SK-N-SH treated with all-trans-retinoic acid at 6 μM for 48 hours (cell line): ENCODE measurements around the gene FFAR2.

Source experiments
- ATAC-seq: fragments of 200-7000 bp; cut with Tn5 transposase; 3 replicates; pipeline ENCODE4 v1.9.1; 2020; ENCODE audit warnings: mild to moderate bottlenecking, moderate library complexity
- ARNTL ChIP-seq: fragments of 450-650 bp; formaldehyde crosslinking; IDR thresholded peaks from 2 replicates; pipeline ENCODE4 v1.5.0; 2020; ENCODE audit warnings: low read depth, mild to moderate bottlenecking, moderate library complexity, borderline replicate concordance
- BACH2 ChIP-seq: fragments of 250-450 bp; sonication (Bioruptor Pico); IDR thresholded peaks from 2 replicates; pipeline ENCODE4 v1.9.0; 2021; ENCODE audit warnings: mild to moderate bottlenecking, borderline replicate concordance
- CSDC2 ChIP-seq: fragments of 250-450 bp; sonication (Bioruptor Pico); IDR thresholded peaks from 2 replicates; pipeline ENCODE4 v1.5.0; 2020; ENCODE audit warnings: mild to moderate bottlenecking, moderate library complexity
- ESRRG ChIP-seq: fragments of 250-450 bp; sonication (Bioruptor Pico); IDR thresholded peaks from 2 replicates; pipeline ENCODE4 v1.6.1; 2021; ENCODE audit warnings: mild to moderate bottlenecking
- ISL1 ChIP-seq: fragments of 250-450 bp; sonication (Bioruptor Pico); IDR thresholded peaks from 2 replicates; pipeline ENCODE4 v2.1.2; 2022; ENCODE audit warnings: mild to moderate bottlenecking, moderate library complexity
- OSR1 ChIP-seq: fragments of 250-450 bp; sonication (Bioruptor Pico); IDR thresholded peaks from 2 replicates; pipeline ENCODE4 v1.8.0; 2022; ENCODE audit warnings: moderate library complexity, mild to moderate bottlenecking, inconsistent platforms
- RARB ChIP-seq: fragments of 250-450 bp; sonication (Bioruptor Pico); IDR thresholded peaks from 2 replicates; pipeline ENCODE4 v1.8.0; 2021; ENCODE audit warnings: mild to moderate bottlenecking, moderate library complexity
- SNAI2 ChIP-seq: fragments of 250-450 bp; sonication (Bioruptor Pico); IDR thresholded peaks from 2 replicates; pipeline ENCODE4 v1.5.0; 2020; ENCODE audit warnings: mild to moderate bottlenecking, moderate library complexity
- TCF4 ChIP-seq: fragments of 250-450 bp; sonication (Bioruptor Pico); IDR thresholded peaks from 2 replicates; pipeline ENCODE4 v1.8.0; 2021; ENCODE audit warnings: mild to moderate bottlenecking, moderate library complexity, borderline replicate concordance
- TOX ChIP-seq: fragments of 250-450 bp; sonication (Bioruptor Pico); IDR thresholded peaks from 2 replicates; pipeline ENCODE4 v1.8.0; 2021; ENCODE audit warnings: mild to moderate bottlenecking, moderate library complexity, borderline replicate concordance
- ZC3H10 ChIP-seq: fragments of 250-450 bp; sonication (Bioruptor Pico); IDR thresholded peaks from 2 replicates; pipeline ENCODE4 v1.5.1; 2021; ENCODE audit warnings: mild to moderate bottlenecking, moderate library complexity
- ZFP3 ChIP-seq: fragments of 250-450 bp; sonication (Bioruptor Pico); IDR thresholded peaks from 2 replicates; pipeline ENCODE4 v1.5.0; 2020; ENCODE audit warnings: mild to moderate bottlenecking, moderate library complexity
- ZFP30 ChIP-seq: fragments of 450-650 bp; formaldehyde crosslinking; IDR thresholded peaks from 2 replicates; pipeline ENCODE4 v1.5.0; 2022; ENCODE audit warnings: mild to moderate bottlenecking, moderate library complexity
- TF ChIP-seq, protein P1 (sequence below): fragments of 250-450 bp; sonication (Bioruptor Pico); IDR thresholded peaks from 2 replicates; pipeline ENCODE4 v1.8.0; 2020; ENCODE audit warnings: mild to moderate bottlenecking, moderate library complexity, borderline replicate concordance
- TF ChIP-seq, protein P2 (sequence below): fragments of 250-450 bp; sonication (Bioruptor Pico); IDR thresholded peaks from 2 replicates; pipeline ENCODE4 v1.5.1; 2021; ENCODE audit warnings: mild to moderate bottlenecking, moderate library complexity
- TF ChIP-seq, protein P3 (sequence below): fragments of 250-450 bp; sonication (Bioruptor Pico); IDR thresholded peaks from 2 replicates; pipeline ENCODE4 v1.5.1; 2020; ENCODE audit warnings: low read depth, mild to moderate bottlenecking, moderate library complexity
- TF ChIP-seq, protein P4 (sequence below): fragments of 250-450 bp; sonication (Bioruptor Pico); IDR thresholded peaks from 2 replicates; pipeline ENCODE4 v1.8.0; 2021; ENCODE audit warnings: low read depth, mild to moderate bottlenecking, moderate library complexity, borderline replicate concordance

The FFAR2 gene

DNA sequence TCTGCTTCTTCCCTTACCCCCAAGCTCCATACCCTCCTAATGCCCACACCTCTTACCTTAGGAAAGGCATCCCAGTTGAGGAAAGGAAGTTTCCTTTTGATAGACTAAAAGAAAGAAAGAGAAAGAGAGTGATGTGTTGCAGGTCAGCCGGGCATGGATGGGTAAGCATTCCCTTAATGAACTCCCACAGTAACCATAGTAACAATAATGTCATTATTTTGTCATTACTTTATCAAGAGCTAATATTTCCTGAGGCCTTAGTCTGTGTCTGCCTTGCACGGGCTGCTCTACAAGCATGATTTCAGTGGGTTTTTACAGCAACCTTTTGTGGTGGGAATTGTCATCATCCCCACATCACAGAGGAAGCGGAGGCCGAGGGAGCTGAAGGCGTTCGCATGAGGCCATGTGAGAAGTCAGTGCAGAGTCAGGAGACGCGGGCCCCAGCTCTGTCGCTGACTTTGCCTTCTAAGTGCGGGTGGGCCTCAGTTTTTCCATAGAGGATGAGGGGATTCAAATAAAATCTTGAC is 39.7 kb downstream of the FFAR2 start (continued):
- TF ChIP-seq, protein P1, sequence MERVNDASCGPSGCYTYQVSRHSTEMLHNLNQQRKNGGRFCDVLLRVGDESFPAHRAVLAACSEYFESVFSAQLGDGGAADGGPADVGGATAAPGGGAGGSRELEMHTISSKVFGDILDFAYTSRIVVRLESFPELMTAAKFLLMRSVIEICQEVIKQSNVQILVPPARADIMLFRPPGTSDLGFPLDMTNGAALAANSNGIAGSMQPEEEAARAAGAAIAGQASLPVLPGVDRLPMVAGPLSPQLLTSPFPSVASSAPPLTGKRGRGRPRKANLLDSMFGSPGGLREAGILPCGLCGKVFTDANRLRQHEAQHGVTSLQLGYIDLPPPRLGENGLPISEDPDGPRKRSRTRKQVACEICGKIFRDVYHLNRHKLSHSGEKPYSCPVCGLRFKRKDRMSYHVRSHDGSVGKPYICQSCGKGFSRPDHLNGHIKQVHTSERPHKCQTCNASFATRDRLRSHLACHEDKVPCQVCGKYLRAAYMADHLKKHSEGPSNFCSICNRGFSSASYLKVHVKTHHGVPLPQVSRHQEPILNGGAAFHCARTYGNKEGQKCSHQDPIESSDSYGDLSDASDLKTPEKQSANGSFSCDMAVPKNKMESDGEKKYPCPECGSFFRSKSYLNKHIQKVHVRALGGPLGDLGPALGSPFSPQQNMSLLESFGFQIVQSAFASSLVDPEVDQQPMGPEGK (CRISPR knock-in tag): no peak
- TF ChIP-seq SNAI2 (CRISPR knock-in tag): no peak
- TF ChIP-seq, protein P2, sequence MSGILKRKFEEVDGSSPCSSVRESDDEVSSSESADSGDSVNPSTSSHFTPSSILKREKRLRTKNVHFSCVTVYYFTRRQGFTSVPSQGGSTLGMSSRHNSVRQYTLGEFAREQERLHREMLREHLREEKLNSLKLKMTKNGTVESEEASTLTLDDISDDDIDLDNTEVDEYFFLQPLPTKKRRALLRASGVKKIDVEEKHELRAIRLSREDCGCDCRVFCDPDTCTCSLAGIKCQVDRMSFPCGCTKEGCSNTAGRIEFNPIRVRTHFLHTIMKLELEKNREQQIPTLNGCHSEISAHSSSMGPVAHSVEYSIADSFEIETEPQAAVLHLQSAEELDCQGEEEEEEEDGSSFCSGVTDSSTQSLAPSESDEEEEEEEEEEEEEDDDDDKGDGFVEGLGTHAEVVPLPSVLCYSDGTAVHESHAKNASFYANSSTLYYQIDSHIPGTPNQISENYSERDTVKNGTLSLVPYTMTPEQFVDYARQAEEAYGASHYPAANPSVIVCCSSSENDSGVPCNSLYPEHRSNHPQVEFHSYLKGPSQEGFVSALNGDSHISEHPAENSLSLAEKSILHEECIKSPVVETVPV (CRISPR knock-in tag): no peak
- no peak for TF ChIP-seq CSDC2 (CRISPR knock-in tag)
- no peak for TF ChIP-seq TCF4 (CRISPR knock-in tag)

DNA sequence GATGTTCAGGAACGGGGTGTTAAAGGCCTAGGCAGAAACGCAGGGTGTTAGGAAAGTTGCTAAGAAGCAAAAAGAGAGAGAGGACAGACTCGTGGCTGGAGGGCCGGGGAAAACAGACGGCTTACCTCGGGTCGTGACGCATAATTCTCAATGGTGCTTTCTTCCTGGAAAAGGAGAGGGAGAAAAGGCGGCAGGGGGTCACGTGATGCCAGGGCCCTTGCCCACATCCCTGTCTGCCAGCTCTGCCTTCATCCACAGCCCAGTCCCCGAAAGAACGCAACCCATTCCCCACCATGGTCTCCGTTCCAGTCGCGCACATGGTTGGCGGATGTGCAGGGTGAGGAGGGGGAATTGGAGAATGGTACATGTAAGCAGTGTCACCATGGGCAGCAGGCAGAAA is 40.6 kb downstream of the FFAR2 start:
- TF ChIP-seq, protein P3, sequence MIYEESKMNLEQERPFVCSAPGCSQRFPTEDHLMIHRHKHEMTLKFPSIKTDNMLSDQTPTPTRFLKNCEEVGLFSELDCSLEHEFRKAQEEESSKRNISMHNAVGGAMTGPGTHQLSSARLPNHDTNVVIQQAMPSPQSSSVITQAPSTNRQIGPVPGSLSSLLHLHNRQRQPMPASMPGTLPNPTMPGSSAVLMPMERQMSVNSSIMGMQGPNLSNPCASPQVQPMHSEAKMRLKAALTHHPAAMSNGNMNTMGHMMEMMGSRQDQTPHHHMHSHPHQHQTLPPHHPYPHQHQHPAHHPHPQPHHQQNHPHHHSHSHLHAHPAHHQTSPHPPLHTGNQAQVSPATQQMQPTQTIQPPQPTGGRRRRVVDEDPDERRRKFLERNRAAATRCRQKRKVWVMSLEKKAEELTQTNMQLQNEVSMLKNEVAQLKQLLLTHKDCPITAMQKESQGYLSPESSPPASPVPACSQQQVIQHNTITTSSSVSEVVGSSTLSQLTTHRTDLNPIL (CRISPR knock-in tag): no peak
- TF ChIP-seq TOX: no peak
- TF ChIP-seq OSR1 (CRISPR knock-in tag): no peak
- TF ChIP-seq ARNTL (CRISPR knock-in tag): no peak
- TF ChIP-seq TCF4 (CRISPR knock-in tag): no peak
- no peak for TF ChIP-seq ZFP3 (CRISPR knock-in tag)
- no peak for TF ChIP-seq CSDC2 (CRISPR knock-in tag)
- no peak for TF ChIP-seq SNAI2 (CRISPR knock-in tag)
- TF ChIP-seq, all 23 proteins: peak for 0
- ATAC-seq: no peak

DNA sequence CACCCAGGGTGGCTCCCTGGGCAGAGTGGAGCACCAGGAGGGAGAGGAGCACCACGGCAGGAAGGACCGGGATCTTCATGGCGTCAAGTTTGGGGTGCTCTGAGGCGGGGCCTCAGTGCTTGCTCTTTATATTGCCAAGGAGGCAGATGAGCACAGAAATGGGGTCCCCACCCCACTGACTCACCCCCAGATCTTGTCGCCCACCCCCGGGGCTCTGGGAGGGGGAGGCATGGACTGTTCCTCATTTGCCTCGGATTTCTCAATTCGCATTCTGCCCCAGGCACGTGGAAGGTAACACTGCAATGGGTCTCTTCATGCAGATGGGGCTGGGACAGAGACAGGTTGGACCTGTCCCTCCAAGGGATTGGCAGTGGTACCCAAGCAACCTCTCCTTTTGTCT is 42.3 kb downstream of the FFAR2 start, which contains the start of gene KRTDAP:
KRTDAP (minus strand) TSS at position 101 of the 400 bp plus-strand sequence; CDS start at position 79, 22 bp downstream.
- ATAC-seq: no peak

DNA sequence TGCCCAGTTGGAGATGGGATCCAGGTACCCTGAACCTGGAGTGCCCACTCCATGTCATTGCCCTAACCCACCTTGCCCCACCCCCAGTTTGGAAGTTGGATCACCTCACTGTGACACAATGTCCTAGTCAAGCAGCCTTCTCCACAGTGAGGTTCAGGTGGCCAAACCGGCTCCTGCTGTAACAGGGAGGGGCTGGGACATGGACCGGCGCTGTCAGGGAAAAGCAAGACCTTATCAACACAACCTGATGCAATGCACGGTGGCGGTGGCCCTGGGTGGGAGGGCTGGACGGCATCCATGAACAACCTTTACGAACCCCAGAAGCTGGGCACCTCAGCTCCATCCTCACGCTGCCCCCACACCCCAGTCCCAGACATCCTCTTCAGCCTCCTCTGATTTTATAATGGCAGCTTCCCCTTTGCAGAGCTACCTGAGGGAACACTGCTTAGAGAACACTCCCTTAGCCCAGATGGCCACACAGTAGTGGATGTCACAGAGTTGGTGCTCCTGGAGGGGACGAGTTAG is 43.8 kb downstream of the FFAR2 start:
- TF ChIP-seq, protein P4, sequence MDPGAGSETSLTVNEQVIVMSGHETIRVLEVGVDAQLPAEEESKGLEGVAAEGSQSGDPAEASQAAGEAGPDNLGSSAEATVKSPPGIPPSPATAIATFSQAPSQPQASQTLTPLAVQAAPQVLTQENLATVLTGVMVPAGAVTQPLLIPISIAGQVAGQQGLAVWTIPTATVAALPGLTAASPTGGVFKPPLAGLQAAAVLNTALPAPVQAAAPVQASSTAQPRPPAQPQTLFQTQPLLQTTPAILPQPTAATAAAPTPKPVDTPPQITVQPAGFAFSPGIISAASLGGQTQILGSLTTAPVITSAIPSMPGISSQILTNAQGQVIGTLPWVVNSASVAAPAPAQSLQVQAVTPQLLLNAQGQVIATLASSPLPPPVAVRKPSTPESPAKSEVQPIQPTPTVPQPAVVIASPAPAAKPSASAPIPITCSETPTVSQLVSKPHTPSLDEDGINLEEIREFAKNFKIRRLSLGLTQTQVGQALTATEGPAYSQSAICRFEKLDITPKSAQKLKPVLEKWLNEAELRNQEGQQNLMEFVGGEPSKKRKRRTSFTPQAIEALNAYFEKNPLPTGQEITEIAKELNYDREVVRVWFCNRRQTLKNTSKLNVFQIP (CRISPR knock-in tag): no peak
- TF ChIP-seq ZC3H10 (CRISPR knock-in tag): no peak
- TF ChIP-seq ISL1 (CRISPR knock-in tag): no peak
- no peak for TF ChIP-seq TOX
- TF ChIP-seq ARNTL (CRISPR knock-in tag): no peak
- TF ChIP-seq, protein P2 (CRISPR knock-in tag): no peak
- TF ChIP-seq SNAI2 (CRISPR knock-in tag): no peak
- no peak for TF ChIP-seq BACH2 (CRISPR knock-in tag)
- no peak for TF ChIP-seq ZFP30 (CRISPR knock-in tag)
- TF ChIP-seq RARB: no peak
- TF ChIP-seq ESRRG: no peak
- TF ChIP-seq ZFP3 (CRISPR knock-in tag): no peak
- TF ChIP-seq, all 23 proteins: peak for 0

More for the DNA sequence above, 42.3 kb downstream of the FFAR2 start, which contains the start of gene KRTDAP:
- TF ChIP-seq ESRRG (no peak), ARNTL (CRISPR knock-in tag) (no peak), TCF4 (CRISPR knock-in tag) (no peak), RARB (no peak), ZC3H10 (CRISPR knock-in tag) (no peak)
- TF ChIP-seq, all 23 proteins: peak for 0

More for the DNA sequence above, 43.8 kb downstream of the FFAR2 start:
- ATAC-seq: no peak
